ENCODE data around the gene KRTAP4-7. TPM values are rescaled to one million over a fixed set of nuclear protein-coding genes. Genes with fewer than 3 reads are reported as not detected.
"Not testable (repeated sequence)": the region's sequence is repeated elsewhere in the genome, so short reads cannot be mapped to it uniquely, and the experiment has no call there.

Gene KRTAP4-7
- polyA plus RNA-seq, 1 experiment, result not detected

DNA sequence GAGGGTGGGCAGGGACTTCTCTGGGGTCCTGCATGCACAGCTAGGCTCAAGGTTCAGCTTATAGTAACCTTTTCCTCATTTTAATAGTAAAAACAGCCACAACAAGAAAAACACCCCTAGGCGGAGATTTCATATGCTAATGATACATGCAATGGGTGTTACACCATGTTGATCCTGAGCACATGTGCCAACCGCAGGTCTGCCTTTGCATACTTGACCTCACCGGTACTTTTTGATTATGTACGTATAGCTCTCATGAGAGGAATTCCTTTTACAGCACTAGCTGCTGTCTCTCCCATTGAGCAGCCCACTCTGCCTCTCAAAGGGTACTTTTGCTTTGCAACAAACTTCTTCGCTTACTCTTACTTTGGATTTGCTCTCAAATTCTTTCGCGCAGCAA, 12.1 kb downstream of the KRTAP4-7 start:
- CTCF ChIA-PET, result interaction anchor here (0.8 kb wide), 1 partner anchor 290 kb away, joined by 3 read pairs; no protein-coding TSS in a partner anchor
- DNase-seq (ENCODE audit: low read depth), result no peak
- H3K36me3 ChIP-seq (ENCODE audit: control insufficient read depth, insufficient read depth, low read length), result no peaks in the 10 kb centered on the region
- H3K4me3 ChIP-seq (ENCODE audit: low read depth, low read length), result no peak overlapping the region
- TF ChIP-seq, protein P1, sequence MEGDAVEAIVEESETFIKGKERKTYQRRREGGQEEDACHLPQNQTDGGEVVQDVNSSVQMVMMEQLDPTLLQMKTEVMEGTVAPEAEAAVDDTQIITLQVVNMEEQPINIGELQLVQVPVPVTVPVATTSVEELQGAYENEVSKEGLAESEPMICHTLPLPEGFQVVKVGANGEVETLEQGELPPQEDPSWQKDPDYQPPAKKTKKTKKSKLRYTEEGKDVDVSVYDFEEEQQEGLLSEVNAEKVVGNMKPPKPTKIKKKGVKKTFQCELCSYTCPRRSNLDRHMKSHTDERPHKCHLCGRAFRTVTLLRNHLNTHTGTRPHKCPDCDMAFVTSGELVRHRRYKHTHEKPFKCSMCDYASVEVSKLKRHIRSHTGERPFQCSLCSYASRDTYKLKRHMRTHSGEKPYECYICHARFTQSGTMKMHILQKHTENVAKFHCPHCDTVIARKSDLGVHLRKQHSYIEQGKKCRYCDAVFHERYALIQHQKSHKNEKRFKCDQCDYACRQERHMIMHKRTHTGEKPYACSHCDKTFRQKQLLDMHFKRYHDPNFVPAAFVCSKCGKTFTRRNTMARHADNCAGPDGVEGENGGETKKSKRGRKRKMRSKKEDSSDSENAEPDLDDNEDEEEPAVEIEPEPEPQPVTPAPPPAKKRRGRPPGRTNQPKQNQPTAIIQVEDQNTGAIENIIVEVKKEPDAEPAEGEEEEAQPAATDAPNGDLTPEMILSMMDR (IDR thresholded peaks at IDR 0.05; ENCODE audit: insufficient read depth, low read depth, low read length), result no peak
- POLR2A ChIA-PET, result no interaction called here
- H3K27me3 ChIP-seq (ENCODE audit: control insufficient read depth, insufficient read depth, low read length), result no peaks in the 10 kb centered on the region

DNA sequence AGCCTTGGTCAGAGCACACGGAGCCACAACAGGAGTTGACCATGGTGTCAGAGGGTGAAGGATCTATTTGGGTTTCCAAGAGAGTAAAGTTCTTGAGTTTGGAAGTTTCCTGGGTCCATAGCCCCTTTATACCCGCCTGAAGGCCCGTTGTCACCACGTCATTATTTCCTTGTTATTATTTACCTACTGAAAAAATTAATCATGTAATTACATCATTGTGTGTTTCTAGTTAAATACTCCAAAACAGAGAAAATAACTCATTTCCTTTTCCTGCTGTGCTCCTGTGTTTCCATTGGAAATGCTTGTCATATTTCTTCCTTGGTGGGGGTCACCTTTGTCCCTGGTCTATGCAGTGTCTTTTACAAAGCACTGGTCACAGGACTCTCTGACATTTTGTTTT, 14.1 kb downstream of the KRTAP4-7 start, which contains the start of gene KRTAP4-8:
KRTAP4-8 (minus strand) TSS at position 101 of the 400 bp plus-strand sequence; CDS start at position 43, 58 bp downstream.
- H3K27me3 ChIP-seq (ENCODE audit: control insufficient read depth, insufficient read depth, low read length), result no peaks in the 10 kb centered on the region
- CTCF ChIA-PET, result interaction anchor here (1.1 kb wide), 1 partner anchor 13 kb away, joined by 3 read pairs; no protein-coding TSS in a partner anchor
- DNase-seq (ENCODE audit: low read depth), result no peak
- H3K4me3 ChIP-seq (ENCODE audit: low read depth, low read length), result no peak within 1 kb of the TSS
- TF ChIP-seq, protein P1 (IDR thresholded peaks at IDR 0.05; ENCODE audit: insufficient read depth, low read depth, low read length), result no peak
- no peaks in the 10 kb centered on the region for H3K36me3 ChIP-seq (ENCODE audit: control insufficient read depth, insufficient read depth, low read length)
- POLR2A ChIA-PET, result no interaction called here

DNA sequence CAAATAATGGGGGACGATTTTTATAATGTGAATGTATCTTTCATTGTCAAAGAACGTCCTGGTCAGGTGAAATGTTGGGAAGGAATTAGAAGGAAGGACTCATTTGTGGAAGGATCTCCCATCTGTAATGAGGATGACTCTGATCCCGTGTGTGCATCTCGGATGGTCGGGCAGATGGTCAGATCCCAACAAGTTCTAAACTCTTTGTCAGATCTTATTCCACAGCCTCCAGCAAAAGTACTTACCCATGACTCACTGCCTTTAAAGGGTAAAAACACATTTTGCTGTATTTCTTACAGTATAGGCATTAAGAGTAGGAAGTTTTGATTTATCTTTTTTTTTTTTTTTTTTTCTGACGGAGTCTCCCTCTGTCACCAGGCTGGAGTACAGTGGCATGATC, 14.5 kb downstream of the KRTAP4-7 start:
- ChIA-PET CTCF (no interaction called here), POLR2A (no interaction called here)
- peak; percentile 64 for DNase-seq (ENCODE audit: low read depth)
- H3K27me3 ChIP-seq (ENCODE audit: control insufficient read depth, insufficient read depth, low read length), result no peaks in the 10 kb centered on the region
- H3K4me3 ChIP-seq (ENCODE audit: low read depth, low read length), result no peak overlapping the region
- TF ChIP-seq, protein P1 (IDR thresholded peaks at IDR 0.05; ENCODE audit: insufficient read depth, low read depth, low read length), result no peak
- H3K36me3 ChIP-seq (ENCODE audit: control insufficient read depth, insufficient read depth, low read length), result no peaks in the 10 kb centered on the region

DNA sequence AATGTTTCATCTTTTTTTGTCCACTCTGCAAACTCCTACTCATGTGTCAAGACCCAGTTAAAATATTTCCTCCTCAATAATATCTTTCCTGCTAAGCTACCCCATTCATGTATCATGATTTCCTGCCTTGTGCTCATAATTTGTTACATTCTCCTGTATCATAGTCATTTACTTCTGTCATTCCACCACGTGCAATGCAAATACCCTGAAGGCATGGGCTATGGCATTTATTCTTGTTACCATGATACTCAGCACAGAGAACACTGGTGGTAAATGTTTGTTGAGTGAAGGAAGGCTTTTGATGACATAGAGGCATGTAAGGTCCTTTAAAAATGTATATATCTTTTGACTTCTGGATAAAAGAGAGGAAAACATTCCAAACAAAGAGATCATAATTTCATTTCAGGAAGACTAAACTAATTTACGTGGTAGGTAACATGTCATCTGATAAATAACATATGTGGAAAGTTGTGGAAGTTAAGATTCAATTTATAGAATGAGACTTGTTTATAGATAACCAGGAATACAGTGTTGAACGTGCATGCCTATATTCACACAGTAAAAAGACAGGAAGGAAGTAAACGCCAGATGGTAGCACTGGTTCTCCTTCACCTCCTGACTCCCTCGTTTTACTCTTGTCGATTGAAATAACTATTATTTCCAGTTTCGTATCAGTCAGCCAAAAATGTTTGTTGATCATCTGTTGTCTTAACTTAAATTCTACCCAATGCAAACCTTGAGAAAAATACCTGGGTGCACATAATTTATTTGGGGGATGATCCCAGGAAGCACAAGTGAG, 15.9 kb downstream of the KRTAP4-7 start:
- POLR2A ChIA-PET, result interaction anchor here (0.6 kb wide), 2 partner anchors 86 to 193 kb away, joined by 3 to 5 read pairs; no protein-coding TSS in a partner anchor
- H3K27me3 ChIP-seq (ENCODE audit: control insufficient read depth, insufficient read depth, low read length); H3K4me3 ChIP-seq (ENCODE audit: low read depth, low read length); CTCF ChIA-PET; H3K36me3 ChIP-seq (ENCODE audit: control insufficient read depth, insufficient read depth, low read length): not testable (repeated sequence)
- peak; percentile 85 for DNase-seq (ENCODE audit: low read depth)

DNA sequence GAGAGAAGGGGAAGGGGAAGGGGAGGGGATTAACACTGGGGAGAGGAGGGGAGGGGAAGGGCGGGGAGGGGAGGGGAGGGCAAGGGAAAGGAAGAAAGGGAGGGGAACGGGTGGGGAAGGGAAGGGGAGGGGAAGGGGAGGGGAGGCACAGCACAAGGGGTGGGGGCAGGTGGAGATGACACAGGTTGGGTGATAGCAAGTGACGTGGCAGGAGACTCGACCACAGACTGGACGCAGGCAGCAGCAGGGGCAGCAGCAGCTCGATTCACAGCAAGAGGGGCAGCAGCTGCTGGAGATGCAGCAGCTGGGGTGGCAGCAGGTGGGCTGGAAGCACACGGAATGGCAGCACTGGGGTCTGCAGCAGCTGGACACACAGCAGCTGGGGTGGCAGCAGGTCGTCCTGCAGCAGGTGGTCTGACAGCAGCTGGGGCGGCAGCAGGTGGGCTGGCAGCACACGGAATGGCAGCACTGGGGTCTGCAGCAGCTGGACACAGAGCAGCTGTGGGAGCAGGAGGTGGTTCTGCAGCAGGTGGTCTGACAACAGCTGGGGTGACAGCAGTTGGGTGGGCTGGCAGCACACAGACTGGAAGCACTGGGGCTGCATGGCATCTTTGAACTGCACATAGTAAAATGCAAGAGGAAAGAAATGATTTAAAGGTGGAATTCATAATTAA, 17.8 kb downstream of the KRTAP4-7 start, which contains the start of gene KRTAP4-16:
KRTAP4-16 (minus strand) TSS at position 624 of the 674 bp plus-strand sequence; CDS start at position 624, 0 bp downstream.
- CTCF ChIA-PET, result interaction anchor here (0.8 kb wide), 1 partner anchor 246 kb away, joined by 4 read pairs; no protein-coding TSS in a partner anchor
- POLR2A ChIA-PET, result no interaction called here
- no peak within 1 kb of the TSS for H3K4me3 ChIP-seq (ENCODE audit: low read depth, low read length)
- DNase-seq (ENCODE audit: low read depth), result no peak
- TF ChIP-seq, protein P1 (IDR thresholded peaks at IDR 0.05; ENCODE audit: insufficient read depth, low read depth, low read length), result no peak
- no peaks in the 10 kb centered on the region for H3K27me3 ChIP-seq (ENCODE audit: control insufficient read depth, insufficient read depth, low read length)
- no peaks in the 10 kb centered on the region for H3K36me3 ChIP-seq (ENCODE audit: control insufficient read depth, insufficient read depth, low read length)

Measured in BJ (cell line).